GM23338 (cell line): Measurements from ENCODE around the gene GPD2.

Experiments used
- CREB1 ChIP-seq: fragments of 250-450 bp; sonication (Bioruptor Pico); IDR thresholded peaks from 2 replicates; pipeline ENCODE4 v1.5.0; 2020; ENCODE audit warnings: low read depth, mild to moderate bottlenecking, moderate library complexity
- CTCF ChIP-seq, 2 experiments: fragments of 200-600 bp in 1 of 2; sonication (generic) in 1 of 2; conservative IDR thresholded peaks; 2 replicates each; pipeline versions ENCODE4 v1.5.1 to v1.6.1; 2016 to 2017; ENCODE audit warnings: antibody characterized with exemption in 2 of 2, low read depth in 2 of 2, mild to moderate bottlenecking in 2 of 2, moderate library complexity in 1 of 2
- EZH2 ChIP-seq: fragments of 200-600 bp; sonication (generic); IDR thresholded peaks from one replicate; pipeline ENCODE4 v1.8.0; 2017; ENCODE audit warnings: antibody characterized with exemption, mild to moderate bottlenecking, low read depth; ENCODE audit not compliant: unreplicated experiment
- EZH2phosphoT487 ChIP-seq: fragments of 200-600 bp; sonication (generic); IDR thresholded peaks from one replicate; pipeline ENCODE4 v1.8.1; 2018; ENCODE audit warnings: antibody characterized with exemption; ENCODE audit not compliant: unreplicated experiment
- JUNB ChIP-seq: IDR thresholded peaks from one replicate; pipeline ENCODE4 v1.6.1; 2016; ENCODE audit warnings: antibody characterized with exemption; ENCODE audit not compliant: unreplicated experiment
- POLR2AphosphoS5 ChIP-seq: IDR thresholded peaks from 2 replicates; pipeline ENCODE4 v1.6.1; 2016; ENCODE audit warnings: antibody characterized with exemption, low read depth
- REST ChIP-seq: IDR thresholded peaks from one replicate; pipeline ENCODE4 v1.6.1; 2018; ENCODE audit warnings: antibody characterized with exemption; ENCODE audit not compliant: unreplicated experiment
- STAT1 ChIP-seq: IDR thresholded peaks from one replicate; pipeline ENCODE4 v1.6.1; 2016; ENCODE audit warnings: antibody characterized with exemption; ENCODE audit not compliant: unreplicated experiment
- ZNF114 ChIP-seq: fragments of 250-450 bp; sonication (Bioruptor Pico); IDR thresholded peaks from 2 replicates; pipeline ENCODE4 v1.5.0; 2020; ENCODE audit warnings: mild to moderate bottlenecking, moderate library complexity
- ZNF331 ChIP-seq: fragments of 250-450 bp; sonication (Bioruptor Pico); IDR thresholded peaks from 2 replicates; pipeline ENCODE4 v1.5.0; 2020; ENCODE audit warnings: low read depth, mild to moderate bottlenecking, moderate library complexity

- no peak for TF ChIP-seq CTCF (conservative IDR thresholded peaks at IDR 0.05; ENCODE audit: low read depth in 2 of 2)
- no peak for TF ChIP-seq POLR2AphosphoS5
- TF ChIP-seq ZNF331 (CRISPR knock-in tag) = no peak
- no peak for TF ChIP-seq EZH2phosphoT487
- no peak for TF ChIP-seq EZH2
- no peak for TF ChIP-seq REST
- TF ChIP-seq CREB1 (CRISPR knock-in tag) = no peak
- no peak for TF ChIP-seq STAT1
- no peak for TF ChIP-seq ZNF114 (CRISPR knock-in tag)
- TF ChIP-seq JUNB = no peak
Observed at GRCh38 chr2:156522864-156523440, 86.8 kb downstream of the GPD2 start.
